DMS 273 treated with DMSO at 0.1 percent for 48 hours (cell line): Measurements from ENCODE around the gene LECT2.

ENCODE experiments used
- DNase-seq: peaks from one replicate; lab custom pipeline; 2025; lab: John Stamatoyannopoulos, UW

The LECT2 gene

DNA sequence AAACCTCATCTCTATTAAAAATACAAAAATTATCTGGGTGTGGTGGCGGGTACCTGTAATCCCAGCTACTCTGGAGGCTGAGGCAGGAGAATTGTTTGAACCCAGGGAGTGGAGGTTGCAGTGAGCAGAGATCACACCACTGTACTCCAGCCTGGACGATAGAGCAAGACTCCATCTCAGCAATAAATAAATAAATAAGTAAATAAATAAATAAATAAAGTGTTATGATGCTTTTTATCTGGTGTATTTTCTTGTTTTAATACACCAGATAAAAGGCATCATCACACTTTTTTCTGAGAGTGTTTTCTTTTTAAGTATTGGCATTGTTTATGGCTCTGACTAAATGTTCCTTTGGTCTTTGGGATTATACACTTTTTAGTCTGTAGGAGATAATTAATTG is 24.2 kb upstream of the LECT2 start:
- DNase-seq = no peak

DNA sequence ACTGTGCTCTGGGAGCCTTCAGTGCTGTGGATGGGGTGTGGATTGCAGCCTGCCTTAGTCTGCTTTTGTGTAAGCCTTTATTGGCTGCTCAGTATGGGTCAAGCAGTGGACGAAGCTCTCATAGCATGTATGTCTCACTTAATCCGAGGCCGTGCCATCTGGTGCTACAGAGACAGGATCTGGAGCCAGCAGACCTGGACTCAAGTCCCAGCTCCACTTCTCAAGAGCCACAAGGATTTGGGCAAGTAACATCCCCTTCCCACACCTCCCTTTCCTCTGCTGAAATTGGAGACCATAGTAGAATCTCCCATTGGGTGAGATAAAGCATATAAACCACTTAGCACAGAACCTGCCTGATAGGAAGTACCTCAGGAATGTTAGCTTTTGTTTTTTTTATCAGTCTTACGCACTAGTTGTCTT is 23.4 kb upstream of the LECT2 start:
- DNase-seq = no peak

- DNase-seq = no peak
These were observed 22.7 kb upstream of the LECT2 start for GRCh38 chr5:135977375-135977928.

DNA sequence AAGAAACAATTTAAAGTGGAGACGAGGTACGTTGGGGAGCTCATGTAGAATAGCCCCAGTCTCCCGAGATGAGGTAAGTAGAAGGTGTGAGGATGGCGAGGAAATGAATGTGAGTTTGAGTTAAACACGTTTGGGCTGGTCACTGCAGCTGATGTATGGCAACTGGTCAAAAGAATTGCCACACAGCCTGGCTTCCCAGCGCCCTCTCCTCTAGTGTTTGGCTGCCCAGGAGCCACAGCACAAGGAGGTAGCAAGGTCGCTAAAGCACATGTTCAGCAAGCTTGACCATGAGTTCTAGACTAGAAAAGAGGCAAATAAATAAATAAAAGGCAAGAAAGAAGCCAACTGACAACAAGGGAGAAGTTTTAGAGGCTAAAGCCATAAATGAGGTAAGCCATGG is 21.4 kb upstream of the LECT2 start:
- no peak for DNase-seq

- DNase-seq = no peak
These were observed 20.3 kb upstream of the LECT2 start for GRCh38 chr5:135975122-135975521.

DNA sequence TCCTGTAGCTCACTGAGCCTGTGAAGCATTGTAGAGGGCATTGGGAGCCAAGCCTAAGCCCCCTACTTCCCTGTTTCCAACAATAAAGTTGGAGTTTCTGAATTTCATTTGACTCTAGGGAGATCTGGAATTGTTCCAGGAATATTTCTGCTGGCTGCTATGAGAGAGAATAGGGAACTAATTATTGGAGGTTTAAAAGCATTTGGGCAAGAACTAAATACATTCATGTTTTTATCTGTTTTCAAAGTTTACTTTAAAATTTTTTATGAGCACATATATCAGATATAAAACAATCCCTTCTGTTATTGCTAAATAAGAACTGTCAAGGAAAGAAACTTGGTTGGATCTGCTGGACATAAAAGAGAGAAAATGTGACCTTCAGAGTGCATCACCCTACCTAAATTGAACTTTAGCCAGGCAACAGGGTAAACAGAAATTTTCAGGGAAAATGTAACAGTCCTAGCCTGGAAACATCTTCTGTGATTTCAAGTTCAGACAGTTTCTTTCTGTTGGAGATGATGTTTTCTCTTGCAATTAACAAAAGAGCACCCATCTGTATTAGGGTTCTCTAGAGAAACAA is 19.3 kb upstream of the LECT2 start:
- no peak for DNase-seq

GRCh38 chr5:135973323-135974020 is 18.7 kb upstream of the LECT2 start:
- DNase-seq = no peak

GRCh38 chr5:135971701-135972100 is 16.9 kb upstream of the LECT2 start:
- no peak for DNase-seq

DNA sequence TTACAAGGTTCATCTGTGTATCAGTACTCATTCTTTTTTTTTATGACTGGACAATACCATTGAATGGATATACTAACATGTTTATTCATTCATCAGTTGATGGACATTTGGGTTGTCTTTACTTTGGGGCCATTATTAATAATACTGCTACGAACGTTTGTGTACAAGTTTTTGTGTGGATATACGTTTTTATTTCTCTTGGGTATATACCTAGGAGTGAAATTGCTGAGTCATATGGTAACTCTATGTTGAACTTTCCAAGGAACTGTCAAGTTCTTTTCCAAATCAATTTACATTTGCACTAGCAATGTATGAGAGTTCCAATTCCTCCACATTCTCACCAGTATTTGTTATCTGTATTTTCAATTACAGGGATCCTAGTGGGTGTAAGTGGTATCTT is 12.0 kb upstream of the LECT2 start:
- DNase-seq = no peak

GRCh38 chr5:135966165-135966564 is 11.4 kb upstream of the LECT2 start:
- DNase-seq = no peak

DNA sequence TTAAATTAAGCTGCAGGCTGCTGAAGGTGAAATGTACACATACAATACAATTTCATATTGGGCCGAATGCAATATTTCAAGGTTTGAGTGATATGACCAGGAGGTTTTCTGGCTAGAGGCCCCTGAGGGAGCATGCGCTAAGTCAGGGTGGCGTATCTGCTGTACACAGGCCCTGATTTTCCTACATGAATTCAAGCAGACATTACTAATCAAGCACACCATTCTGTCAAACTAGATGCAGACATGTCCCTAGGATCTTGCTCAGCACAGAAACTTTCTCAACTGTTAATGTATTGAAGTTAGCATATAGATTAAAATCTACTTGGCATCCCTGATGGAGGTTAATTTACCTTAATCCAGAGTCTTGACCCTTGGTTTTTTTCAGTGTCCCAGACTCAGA is 10.7 kb upstream of the LECT2 start:
- DNase-seq = no peak

- no peak for DNase-seq
These were observed 10.0 kb upstream of the LECT2 start for GRCh38 chr5:135964670-135965320.

DNA sequence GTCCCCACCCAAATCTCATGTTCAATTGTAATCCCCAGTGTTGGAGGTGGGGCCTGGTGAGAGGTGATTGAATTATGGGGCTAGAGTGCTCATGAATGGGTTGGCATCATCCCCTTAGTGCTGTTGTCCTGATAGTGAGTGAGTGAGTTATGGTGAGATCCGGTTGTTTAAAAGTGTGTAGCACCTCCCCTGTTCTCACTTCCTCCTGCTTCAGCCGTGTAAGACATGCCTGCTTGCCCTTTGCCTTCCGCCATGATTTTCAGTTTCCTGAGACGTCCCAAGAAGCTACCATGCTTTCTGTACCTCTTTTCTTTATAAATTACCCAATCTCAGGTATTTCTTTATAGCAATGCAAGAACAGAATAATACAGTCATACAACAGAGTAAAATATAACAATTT is 742 bp upstream of the LECT2 start:
- no peak for DNase-seq

DNA sequence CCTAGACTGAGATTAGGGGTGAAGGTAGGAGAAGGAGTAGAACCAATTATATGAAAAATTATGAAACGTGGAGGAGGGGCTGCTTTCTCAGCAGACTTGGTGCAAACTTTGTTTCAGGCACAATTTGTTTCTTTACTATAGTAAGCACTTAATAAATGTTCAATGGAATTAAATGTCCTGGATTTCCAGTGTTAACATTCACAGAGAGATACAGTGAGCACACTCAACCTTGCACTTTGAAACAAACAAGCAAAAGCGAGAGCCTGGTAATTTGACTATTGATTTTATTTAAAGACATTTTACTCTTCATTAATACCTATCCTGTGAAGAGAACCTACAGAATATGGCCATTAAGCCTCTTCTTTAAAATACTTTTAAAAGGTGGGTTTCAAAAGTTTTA is 933 bp downstream of the LECT2 start:
- no peak for DNase-seq

GRCh38 chr5:135952683-135953082 is 2.1 kb downstream of the LECT2 start:
- no peak for DNase-seq

DNA sequence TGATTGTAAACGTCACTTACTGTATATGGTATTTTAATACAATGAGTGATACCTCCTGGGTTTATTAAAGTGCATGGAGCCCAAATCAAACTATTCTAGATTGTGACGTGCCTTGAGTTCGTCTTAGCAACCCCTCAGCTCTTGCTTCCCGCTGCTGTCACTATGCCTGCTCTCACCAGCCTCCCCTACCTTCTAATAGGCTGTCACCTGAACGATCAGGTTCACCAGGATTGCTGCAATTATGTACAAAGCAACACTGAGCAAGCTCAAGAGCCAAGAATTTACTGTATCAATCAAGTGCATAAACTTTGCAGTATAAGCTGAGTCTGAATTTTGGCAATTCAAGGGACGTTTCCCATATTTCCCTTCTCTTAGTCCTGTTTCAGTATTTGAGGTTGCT is 3.0 kb downstream of the LECT2 start:
- DNase-seq = no peak

GRCh38 chr5:135951257-135951656 is 3.5 kb downstream of the LECT2 start:
- no peak for DNase-seq

DNA sequence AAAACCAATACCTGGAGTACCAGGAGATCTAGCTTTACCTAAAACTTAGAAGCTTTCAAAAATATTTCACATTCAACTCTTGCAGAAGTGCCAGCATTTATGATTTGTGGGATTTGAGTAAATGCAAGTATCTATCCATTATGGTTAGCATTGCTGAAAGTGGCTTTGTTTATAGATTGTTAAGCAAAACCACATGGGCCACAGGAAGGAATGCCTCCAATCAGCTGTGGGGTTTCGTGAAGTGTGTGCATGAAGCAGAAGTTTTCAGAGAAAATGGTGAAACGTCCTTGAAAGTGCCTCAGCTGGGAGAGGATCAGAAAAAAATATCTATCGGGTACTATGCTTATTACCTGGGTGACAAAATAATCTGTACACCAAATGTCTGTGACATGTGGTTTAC is 4.2 kb downstream of the LECT2 start:
- no peak for DNase-seq

- DNase-seq = peak; percentile 62
These were observed 9.7 kb downstream of the LECT2 start for GRCh38 chr5:135944967-135945560.

DNA sequence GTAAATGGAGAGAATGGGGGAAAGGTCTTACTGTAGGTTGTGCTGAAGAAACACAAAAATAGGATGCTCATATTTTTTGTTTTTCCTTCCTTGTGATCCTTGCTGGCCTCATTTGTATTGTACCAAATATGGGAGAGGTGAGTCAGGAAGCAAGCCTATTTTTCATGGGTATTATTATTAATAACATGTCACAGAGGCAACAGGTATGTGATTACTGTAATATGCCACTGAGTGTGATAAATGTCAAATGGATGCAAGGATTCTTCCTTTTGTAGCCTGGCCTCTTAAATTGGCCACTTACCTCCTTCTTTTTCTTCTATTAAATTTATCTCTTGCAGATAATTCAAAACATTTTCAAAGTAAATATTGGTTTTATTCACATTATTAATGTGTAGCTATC is 10.2 kb downstream of the LECT2 start:
- no peak for DNase-seq

DNA sequence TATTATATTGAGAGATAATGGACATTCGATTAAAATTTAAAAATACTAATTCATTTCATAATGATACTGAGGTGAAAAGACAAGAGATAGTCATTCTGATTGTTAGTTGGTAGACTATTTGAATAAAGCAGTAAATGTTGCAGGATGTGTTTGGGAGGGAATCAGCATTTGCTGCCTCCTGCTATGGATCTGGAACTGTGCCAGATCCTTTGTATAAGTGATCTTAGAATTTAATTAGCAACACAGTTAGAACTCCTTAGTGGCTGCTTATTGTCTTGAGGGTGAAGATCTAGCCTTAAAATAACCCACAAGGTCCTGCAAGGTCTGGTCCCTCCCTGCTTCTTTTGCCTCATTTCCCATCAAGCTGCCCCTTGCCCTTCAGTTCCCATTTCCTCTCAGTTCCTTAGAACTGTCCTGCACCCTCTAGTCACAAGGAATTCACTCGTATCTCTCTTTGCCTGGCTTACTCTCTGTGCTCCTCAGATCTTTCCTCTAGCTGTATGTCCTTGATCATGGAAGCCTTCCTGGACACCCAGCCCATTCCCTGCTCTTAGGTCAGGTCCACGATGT is 12.5 kb downstream of the LECT2 start:
- no peak for DNase-seq

DNA sequence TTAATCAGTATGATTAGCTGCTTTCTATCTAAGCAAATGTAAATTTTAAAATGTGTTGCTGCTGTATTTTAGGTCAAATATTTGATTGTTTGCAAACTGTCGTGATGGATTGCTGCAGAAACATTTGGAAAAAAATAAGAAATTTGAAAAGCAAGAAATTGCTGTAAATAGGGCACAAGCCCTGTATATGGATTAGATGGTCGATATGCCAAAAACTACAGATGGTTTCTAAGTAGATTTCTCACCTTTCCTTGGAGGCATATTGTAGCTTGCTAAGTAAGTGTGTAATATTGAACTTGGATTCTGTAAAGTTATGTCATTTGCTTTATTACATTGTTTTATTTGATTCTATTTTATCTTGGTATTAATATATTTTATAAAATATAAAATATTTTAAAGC is 13.1 kb downstream of the LECT2 start:
- no peak for DNase-seq
